DOHH2 (cell line): ENCODE measurements around the gene REP15.

ENCODE experiments used
- H3F3A ChIP-seq: fragments of 200-600 bp; sonication (generic), shearing (Covaris generic); 2 replicates; pipeline ENCODE4 v1.6.0; 2016; ENCODE audit warnings: antibody characterized with exemption, mild to moderate bottlenecking; ENCODE audit not compliant: control insufficient read depth, insufficient read depth
- H3K27ac ChIP-seq: fragments of 200-600 bp; sonication (generic); 2 replicates; pipeline ENCODE4 v1.5.1; 2014; ENCODE audit warnings: low read depth, mild to moderate bottlenecking, low read length, moderate library complexity
- H3K27me3 ChIP-seq: fragments of 200-600 bp; sonication (generic); 2 replicates; pipeline ENCODE4 v1.6.1; 2014; ENCODE audit warnings: mild to moderate bottlenecking, low read length, mixed read lengths; ENCODE audit not compliant: control insufficient read depth
- H3K36me3 ChIP-seq: fragments of 200-600 bp; sonication (generic); 2 replicates; pipeline ENCODE4 v1.6.1; 2014; ENCODE audit warnings: mild to moderate bottlenecking, low read length, moderate library complexity, mixed read lengths; ENCODE audit not compliant: control insufficient read depth
- H3K4me1 ChIP-seq: fragments of 200-600 bp; sonication (generic); 2 replicates; pipeline ENCODE4 v1.6.1; 2014; ENCODE audit warnings: mild to moderate bottlenecking, low read length, mixed read lengths; ENCODE audit not compliant: control insufficient read depth
- H3K4me2 ChIP-seq: fragments of 200-600 bp; sonication (generic); 2 replicates; pipeline ENCODE4 v1.6.0; 2014; ENCODE audit warnings: mild to moderate bottlenecking, low read length, moderate library complexity
- H3K4me3 ChIP-seq: fragments of 200-600 bp; sonication (generic); 2 replicates; pipeline ENCODE4 v1.5.1; 2014; ENCODE audit warnings: mild to moderate bottlenecking, low read length, mixed read lengths
- H3K79me2 ChIP-seq: fragments of 200-600 bp; sonication (generic); 2 replicates; pipeline ENCODE4 v1.6.1; 2014; ENCODE audit warnings: mild to moderate bottlenecking, low read length, mixed read lengths; ENCODE audit not compliant: control insufficient read depth
- H3K9me2 ChIP-seq: fragments of 200-600 bp; sonication (generic); replicated peaks from 2 replicates; pipeline ENCODE4 v1.6.1; 2014; ENCODE audit warnings: mild to moderate bottlenecking, low read length, mixed read lengths; ENCODE audit not compliant: control insufficient read depth
- H3K9me3 ChIP-seq: fragments of 200-600 bp; sonication (generic); 2 replicates; pipeline ENCODE4 v1.6.1; 2014; ENCODE audit warnings: antibody characterized with exemption, low read length, mixed read lengths; ENCODE audit not compliant: control insufficient read depth, insufficient read depth
- H4K20me1 ChIP-seq: fragments of 200-600 bp; sonication (generic); 2 replicates; pipeline ENCODE4 v1.6.0; 2014; ENCODE audit warnings: low read depth, mild to moderate bottlenecking, antibody characterized with exemption, low read length, moderate library complexity; ENCODE audit not compliant: control insufficient read depth, insufficient read depth
- CTCF ChIP-seq: fragments of 200-600 bp; sonication (generic); IDR thresholded peaks from one replicate; pipeline ENCODE4 v1.5.1; 2014; ENCODE audit warnings: antibody characterized with exemption, mild to moderate bottlenecking, low read depth, low read length; ENCODE audit not compliant: poor library complexity, severe bottlenecking
- EZH2phosphoT487 ChIP-seq: fragments of 200-600 bp; sonication (generic); IDR thresholded peaks from 2 replicates; pipeline ENCODE4 v1.6.1; 2017; ENCODE audit warnings: borderline replicate concordance, mild to moderate bottlenecking, antibody characterized with exemption, low read length, moderate library complexity, mixed read lengths

Gene REP15

GRCh38 chr12:27672643-27673042 is 23.6 kb upstream of the REP15 start:
- no peaks in the 10 kb centered on the region for H3K36me3 ChIP-seq
- H3K27ac ChIP-seq = no peak overlapping the region
- no peaks in the 10 kb centered on the region for H3K79me2 ChIP-seq
- no peak overlapping the region for H3K4me2 ChIP-seq
- no peaks in the 10 kb centered on the region for H3K9me2 ChIP-seq
- no peaks in the 10 kb centered on the region for H3K9me3 ChIP-seq
- TF ChIP-seq EZH2phosphoT487 (no peak), CTCF (no peak)
- no peaks in the 10 kb centered on the region for H3K4me1 ChIP-seq
- no peaks in the 10 kb centered on the region for H3K27me3 ChIP-seq
- no peak overlapping the region for H3K4me3 ChIP-seq
- no peaks in the 10 kb centered on the region for H4K20me1 ChIP-seq
- no peaks in the 10 kb centered on the region for H3F3A ChIP-seq

GRCh38 chr12:27673101-27673718 is 23.0 kb upstream of the REP15 start:
- Histone ChIP-seq H3K4me2 (no peak overlapping the region), H3K4me1 (no peaks in the 10 kb centered on the region), H3K9me3 (no peaks in the 10 kb centered on the region), H3K27ac (no peak overlapping the region), H3F3A (no peaks in the 10 kb centered on the region), H4K20me1 (no peaks in the 10 kb centered on the region), H3K79me2 (no peaks in the 10 kb centered on the region), H3K27me3 (no peaks in the 10 kb centered on the region), H3K9me2 (no peaks in the 10 kb centered on the region), H3K4me3 (no peak overlapping the region), H3K36me3 (no peaks in the 10 kb centered on the region)
- no peak for TF ChIP-seq CTCF
- TF ChIP-seq EZH2phosphoT487 = no peak

GRCh38 chr12:27674989-27675388 is 21.3 kb upstream of the REP15 start:
- Histone ChIP-seq H3K27ac (no peak overlapping the region), H3K9me3 (no peaks in the 10 kb centered on the region), H3K4me1 (no peaks in the 10 kb centered on the region), H3K9me2 (no peaks in the 10 kb centered on the region), H3K36me3 (no peaks in the 10 kb centered on the region), H4K20me1 (no peaks in the 10 kb centered on the region), H3K4me3 (no peak overlapping the region), H3K79me2 (no peaks in the 10 kb centered on the region), H3K27me3 (no peaks in the 10 kb centered on the region), H3F3A (no peaks in the 10 kb centered on the region), H3K4me2 (no peak overlapping the region)
- no peak for TF ChIP-seq EZH2phosphoT487
- no peak for TF ChIP-seq CTCF

- Histone ChIP-seq H3K79me2 (no peaks in the 10 kb centered on the region), H3K27ac (no peak overlapping the region), H3K4me3 (no peak overlapping the region), H3K36me3 (no peaks in the 10 kb centered on the region), H4K20me1 (no peaks in the 10 kb centered on the region), H3K27me3 (no peaks in the 10 kb centered on the region), H3K4me2 (no peak overlapping the region), H3K9me2 (no peaks in the 10 kb centered on the region), H3F3A (no peaks in the 10 kb centered on the region), H3K9me3 (no peaks in the 10 kb centered on the region), H3K4me1 (no peaks in the 10 kb centered on the region)
- TF ChIP-seq EZH2phosphoT487 = no peak
- TF ChIP-seq CTCF = no peak
Observed at GRCh38 chr12:27680619-27681018, 15.6 kb upstream of the REP15 start.
